HEK293 (cell line): ENCODE measurements around the gene RGS9.
A peak's percentile ranks its signal among the peaks of the same experiment; 100 is the strongest.

Experiments used
- FEZF1 ChIP-seq: fragments of 450-650 bp; formaldehyde crosslinking; IDR thresholded peaks from 2 replicates; pipeline ENCODE4 v1.5.1; 2016; ENCODE audit warnings: missing biosample characterization, missing genetic modification characterization
- GLI2 ChIP-seq: fragments of 450-650 bp; formaldehyde crosslinking; IDR thresholded peaks from 2 replicates; pipeline ENCODE4; 2017; ENCODE audit warnings: missing biosample characterization, missing genetic modification characterization, low read depth, borderline replicate concordance
- KLF17 ChIP-seq: fragments of 450-650 bp; formaldehyde crosslinking; IDR thresholded peaks from 2 replicates; pipeline ENCODE4 v1.5.1; 2016; ENCODE audit warnings: missing biosample characterization, missing genetic modification characterization
- OSR2 ChIP-seq: fragments of 450-650 bp; formaldehyde crosslinking; IDR thresholded peaks from 2 replicates; pipeline ENCODE4 v1.5.1; 2016; ENCODE audit warnings: missing biosample characterization, missing genetic modification characterization
- PRDM1 ChIP-seq: fragments of 450-650 bp; formaldehyde crosslinking; IDR thresholded peaks from 2 replicates; pipeline ENCODE4; 2016; ENCODE audit warnings: missing biosample characterization, missing genetic modification characterization
- SP3 ChIP-seq: fragments of 450-650 bp; formaldehyde crosslinking; IDR thresholded peaks from 2 replicates; pipeline ENCODE4 v1.5.1; 2016; ENCODE audit warnings: missing biosample characterization, missing genetic modification characterization
- TSHZ1 ChIP-seq: fragments of 450-650 bp; formaldehyde crosslinking; IDR thresholded peaks from 2 replicates; pipeline ENCODE4 v1.5.1; 2016; ENCODE audit warnings: missing biosample characterization, missing genetic modification characterization, borderline replicate concordance
- ZBTB10 ChIP-seq: fragments of 450-650 bp; formaldehyde crosslinking; IDR thresholded peaks from 2 replicates; pipeline ENCODE4 v1.5.1; 2016; ENCODE audit warnings: missing biosample characterization, missing genetic modification characterization
- ZBTB20 ChIP-seq: fragments of 450-650 bp; formaldehyde crosslinking; IDR thresholded peaks from 2 replicates; pipeline ENCODE4 v1.5.1; 2016; ENCODE audit warnings: missing biosample characterization, missing genetic modification characterization
- ZBTB21 ChIP-seq: fragments of 450-650 bp; formaldehyde crosslinking; IDR thresholded peaks from 2 replicates; pipeline ENCODE4 v1.5.1; 2017; ENCODE audit warnings: missing biosample characterization, missing genetic modification characterization
- ZFP37 ChIP-seq: fragments of 450-650 bp; formaldehyde crosslinking; IDR thresholded peaks from 2 replicates; pipeline ENCODE4 v1.5.1; 2016; ENCODE audit warnings: missing biosample characterization, missing genetic modification characterization
- ZFP41 ChIP-seq: fragments of 450-650 bp; formaldehyde crosslinking; IDR thresholded peaks from 2 replicates; pipeline ENCODE4 v1.5.1; 2016; ENCODE audit warnings: missing biosample characterization, missing genetic modification characterization, borderline replicate concordance
- ZIC2 ChIP-seq: fragments of 450-650 bp; formaldehyde crosslinking; IDR thresholded peaks from 2 replicates; pipeline ENCODE4 v1.5.1; 2016; ENCODE audit warnings: missing biosample characterization, missing genetic modification characterization
- ZNF140 ChIP-seq: fragments of 450-650 bp; formaldehyde crosslinking; IDR thresholded peaks from 2 replicates; pipeline ENCODE4 v1.5.1; 2016; ENCODE audit warnings: missing biosample characterization, missing genetic modification characterization
- ZNF169 ChIP-seq: fragments of 450-650 bp; formaldehyde crosslinking; IDR thresholded peaks from 2 replicates; pipeline ENCODE4 v1.5.1; 2016; ENCODE audit warnings: missing biosample characterization, missing genetic modification characterization
- ZNF184 ChIP-seq: fragments of 450-650 bp; IDR thresholded peaks from 2 replicates; pipeline ENCODE4 v1.5.1; 2018; ENCODE audit warnings: missing biosample characterization, mild to moderate bottlenecking, missing genetic modification characterization
- ZNF266 ChIP-seq: fragments of 450-650 bp; formaldehyde crosslinking; IDR thresholded peaks from 2 replicates; pipeline ENCODE4 v1.5.1; 2016; ENCODE audit warnings: missing biosample characterization, missing genetic modification characterization, low read depth
- ZNF404 ChIP-seq: fragments of 450-650 bp; formaldehyde crosslinking; IDR thresholded peaks from 2 replicates; pipeline ENCODE4 v1.5.1; 2017; ENCODE audit warnings: missing biosample characterization, missing genetic modification characterization
- ZNF426 ChIP-seq: fragments of 450-650 bp; formaldehyde crosslinking; IDR thresholded peaks from 2 replicates; pipeline ENCODE4 v1.5.1; 2017; ENCODE audit warnings: missing biosample characterization, missing genetic modification characterization, mild to moderate bottlenecking, inconsistent platforms, moderate library complexity
- ZNF473 ChIP-seq: fragments of 450-650 bp; formaldehyde crosslinking; IDR thresholded peaks from 2 replicates; pipeline ENCODE4 v1.5.1; 2017; ENCODE audit warnings: missing biosample characterization, missing genetic modification characterization
- ZNF501 ChIP-seq: fragments of 450-650 bp; formaldehyde crosslinking; IDR thresholded peaks from 2 replicates; pipeline ENCODE4 v1.5.1; 2016; ENCODE audit warnings: missing biosample characterization, missing genetic modification characterization
- ZNF510 ChIP-seq: fragments of 450-650 bp; formaldehyde crosslinking; IDR thresholded peaks from 2 replicates; pipeline ENCODE4 v1.5.1; 2018; ENCODE audit warnings: mild to moderate bottlenecking, missing genetic modification characterization, missing biosample characterization; ENCODE audit not compliant: insufficient replicate concordance
- ZNF514 ChIP-seq: fragments of 450-650 bp; formaldehyde crosslinking; IDR thresholded peaks from 2 replicates; pipeline ENCODE4 v1.5.1; 2016; ENCODE audit warnings: missing biosample characterization, missing genetic modification characterization
- ZNF530 ChIP-seq: fragments of 450-650 bp; formaldehyde crosslinking; IDR thresholded peaks from 2 replicates; pipeline ENCODE4 v1.5.1; 2016; ENCODE audit warnings: low read depth, missing biosample characterization, missing genetic modification characterization
- ZNF555 ChIP-seq: fragments of 450-650 bp; formaldehyde crosslinking; conservative IDR thresholded peaks from 2 replicates; pipeline ENCODE4 v1.5.1; 2017; ENCODE audit warnings: missing biosample characterization, mild to moderate bottlenecking, missing genetic modification characterization, inconsistent platforms
- ZNF560 ChIP-seq: fragments of 450-650 bp; formaldehyde crosslinking; IDR thresholded peaks from 2 replicates; pipeline ENCODE4 v1.5.1; 2017; ENCODE audit warnings: missing biosample characterization, missing genetic modification characterization, borderline replicate concordance
- ZNF629 ChIP-seq: fragments of 450-650 bp; formaldehyde crosslinking; IDR thresholded peaks from 2 replicates; pipeline ENCODE4 v1.5.1; 2017; ENCODE audit warnings: missing biosample characterization, missing genetic modification characterization
- ZNF664 ChIP-seq: fragments of 450-650 bp; formaldehyde crosslinking; IDR thresholded peaks from 2 replicates; pipeline ENCODE4 v1.5.1; 2016; ENCODE audit warnings: missing biosample characterization, missing genetic modification characterization
- ZNF747 ChIP-seq: fragments of 450-650 bp; formaldehyde crosslinking; IDR thresholded peaks from 2 replicates; pipeline ENCODE4 v1.5.1; 2016; ENCODE audit warnings: missing biosample characterization, missing genetic modification characterization
- ZNF76 ChIP-seq: fragments of 450-650 bp; formaldehyde crosslinking; IDR thresholded peaks from 2 replicates; pipeline ENCODE4; 2016; ENCODE audit warnings: low read depth, missing biosample characterization, missing genetic modification characterization, borderline replicate concordance
- ZNF768 ChIP-seq: fragments of 450-650 bp; formaldehyde crosslinking; IDR thresholded peaks from 2 replicates; pipeline ENCODE4 v1.5.1; 2018; ENCODE audit warnings: missing biosample characterization, mild to moderate bottlenecking, missing genetic modification characterization
- ZNF792 ChIP-seq: fragments of 450-650 bp; formaldehyde crosslinking; IDR thresholded peaks from 2 replicates; pipeline ENCODE4 v1.5.1; 2016; ENCODE audit warnings: missing biosample characterization, missing genetic modification characterization

The RGS9 gene

GRCh38 chr17:65185668-65186382 is 48.7 kb downstream of the RGS9 start (continued):
- TF ChIP-seq ZNF747 (tag by site-specific recombination), result no peak
- 0 out of 2 replicates have a peak, but pooled peaks have one; percentile 44 for TF ChIP-seq ZNF404 (tag by site-specific recombination)
- TF ChIP-seq ZFP41, result no peak
- TF ChIP-seq ZNF514 (tag by site-specific recombination), result no peak
- TF ChIP-seq ZFP37, result 0 out of 2 replicates have a peak, but pooled peaks have one; percentile 59
- TF ChIP-seq ZNF792 (tag by site-specific recombination), result no peak
- TF ChIP-seq GLI2 (tag by site-specific recombination), result peak; percentile 45; the same call in 1 of the 2 replicates
- peak; percentile 53; the same call in 1 of the 2 replicates for TF ChIP-seq ZNF629 (tag by site-specific recombination)
- 0 out of 2 replicates have a peak, but pooled peaks have one; percentile 19 for TF ChIP-seq SP3 (tag by site-specific recombination)
- TF ChIP-seq ZNF473 (tag by site-specific recombination), result no peak
- TF ChIP-seq TSHZ1 (tag by site-specific recombination), result peak; percentile 39; the same call in 1 of the 2 replicates
- peak; percentile 78 for TF ChIP-seq ZNF510
- TF ChIP-seq ZBTB10, result no peak
- TF ChIP-seq ZNF184 (tag by site-specific recombination), result no peak
- peak; percentile 51; the same call in 1 of the 2 replicates for TF ChIP-seq ZNF560 (tag by site-specific recombination)
- peak; percentile 32; the same call in 1 of the 2 replicates for TF ChIP-seq ZIC2 (tag by site-specific recombination)
- TF ChIP-seq ZNF426 (tag by site-specific recombination), result peak; percentile 89
- no peak for TF ChIP-seq ZBTB20
- no peak for TF ChIP-seq PRDM1 (tag by site-specific recombination)
- TF ChIP-seq ZBTB21, result peak; percentile 60; the same call in 1 of the 2 replicates
- peak; percentile 87 for TF ChIP-seq ZNF140
- peak; percentile 79 for TF ChIP-seq ZNF266
- TF ChIP-seq ZNF664 (tag by site-specific recombination), result peak; percentile 64; the same call in 1 of the 2 replicates
- peak; percentile 87 for TF ChIP-seq ZNF555 (tag by site-specific recombination)
- peak; percentile 53; the same call in 1 of the 2 replicates for TF ChIP-seq ZNF501
- no peak for TF ChIP-seq ZNF76 (tag by site-specific recombination)
- TF ChIP-seq FEZF1 (tag by site-specific recombination), result no peak
- 0 out of 2 replicates have a peak, but pooled peaks have one; percentile 36 for TF ChIP-seq ZNF530 (tag by site-specific recombination)
- TF ChIP-seq KLF17, result no peak
- no peak for TF ChIP-seq ZNF169 (tag by site-specific recombination)
- TF ChIP-seq ZNF768 (tag by site-specific recombination), result no peak
- no peak for TF ChIP-seq OSR2 (tag by site-specific recombination)
